GM12874 (cell line): ENCODE data around the gene EEF1AKMT2.

Experiments
- TF ChIP-seq, protein P1 (sequence below): IDR thresholded peaks from 2 replicates; pipeline ENCODE4 v1.5.1; 2011; ENCODE audit warnings: low read depth, mild to moderate bottlenecking, control low read depth, low read length, moderate library complexity; ENCODE audit not compliant: insufficient read depth

EEF1AKMT2 gene

DNA sequence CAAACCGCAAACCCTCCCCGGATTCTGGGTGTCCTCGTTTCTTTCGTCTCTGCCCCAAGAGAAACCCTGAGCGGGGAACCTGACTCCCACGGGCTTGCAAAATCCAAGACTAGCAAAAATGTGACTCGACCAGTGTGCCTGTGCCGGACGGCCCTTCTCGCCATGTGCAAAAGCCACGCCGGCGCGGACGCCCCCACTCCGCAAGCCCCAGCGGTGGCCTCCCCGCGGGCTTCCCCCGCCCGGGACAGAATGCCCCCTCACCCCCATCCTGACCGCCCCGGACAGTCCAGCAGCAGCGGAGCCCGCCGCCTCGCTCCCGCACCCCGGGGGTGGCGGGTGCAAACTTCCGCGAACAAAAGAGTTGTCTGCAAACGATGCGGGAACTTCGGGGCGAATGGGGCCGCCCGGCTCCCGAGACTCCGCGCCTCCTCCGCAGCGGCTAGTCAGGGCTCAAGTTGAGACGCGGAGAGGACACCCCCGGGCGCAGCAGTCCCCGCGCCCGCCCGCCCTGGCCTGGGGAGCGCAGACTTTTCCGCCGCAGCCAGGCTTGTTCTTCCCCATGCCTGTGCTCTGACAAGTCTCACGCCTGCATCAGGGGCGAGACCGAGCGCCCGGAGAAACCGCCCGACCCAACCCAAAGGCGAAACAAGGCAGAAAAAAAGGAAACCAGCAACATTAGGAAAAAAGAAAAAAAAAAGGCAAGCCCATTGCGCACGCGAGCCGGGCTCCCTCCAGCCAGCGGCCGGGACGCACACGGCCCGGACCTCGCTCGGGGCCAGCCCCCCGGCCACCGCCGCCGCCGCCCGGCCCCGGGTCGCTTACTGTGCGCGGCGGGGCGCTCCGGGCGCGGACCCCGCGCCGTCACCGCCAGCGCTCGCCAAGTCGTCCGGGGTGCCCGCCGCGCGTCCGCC, 48.2 kb downstream of the EEF1AKMT2 start:
- TF ChIP-seq, protein P1, sequence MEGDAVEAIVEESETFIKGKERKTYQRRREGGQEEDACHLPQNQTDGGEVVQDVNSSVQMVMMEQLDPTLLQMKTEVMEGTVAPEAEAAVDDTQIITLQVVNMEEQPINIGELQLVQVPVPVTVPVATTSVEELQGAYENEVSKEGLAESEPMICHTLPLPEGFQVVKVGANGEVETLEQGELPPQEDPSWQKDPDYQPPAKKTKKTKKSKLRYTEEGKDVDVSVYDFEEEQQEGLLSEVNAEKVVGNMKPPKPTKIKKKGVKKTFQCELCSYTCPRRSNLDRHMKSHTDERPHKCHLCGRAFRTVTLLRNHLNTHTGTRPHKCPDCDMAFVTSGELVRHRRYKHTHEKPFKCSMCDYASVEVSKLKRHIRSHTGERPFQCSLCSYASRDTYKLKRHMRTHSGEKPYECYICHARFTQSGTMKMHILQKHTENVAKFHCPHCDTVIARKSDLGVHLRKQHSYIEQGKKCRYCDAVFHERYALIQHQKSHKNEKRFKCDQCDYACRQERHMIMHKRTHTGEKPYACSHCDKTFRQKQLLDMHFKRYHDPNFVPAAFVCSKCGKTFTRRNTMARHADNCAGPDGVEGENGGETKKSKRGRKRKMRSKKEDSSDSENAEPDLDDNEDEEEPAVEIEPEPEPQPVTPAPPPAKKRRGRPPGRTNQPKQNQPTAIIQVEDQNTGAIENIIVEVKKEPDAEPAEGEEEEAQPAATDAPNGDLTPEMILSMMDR, result no peak

DNA sequence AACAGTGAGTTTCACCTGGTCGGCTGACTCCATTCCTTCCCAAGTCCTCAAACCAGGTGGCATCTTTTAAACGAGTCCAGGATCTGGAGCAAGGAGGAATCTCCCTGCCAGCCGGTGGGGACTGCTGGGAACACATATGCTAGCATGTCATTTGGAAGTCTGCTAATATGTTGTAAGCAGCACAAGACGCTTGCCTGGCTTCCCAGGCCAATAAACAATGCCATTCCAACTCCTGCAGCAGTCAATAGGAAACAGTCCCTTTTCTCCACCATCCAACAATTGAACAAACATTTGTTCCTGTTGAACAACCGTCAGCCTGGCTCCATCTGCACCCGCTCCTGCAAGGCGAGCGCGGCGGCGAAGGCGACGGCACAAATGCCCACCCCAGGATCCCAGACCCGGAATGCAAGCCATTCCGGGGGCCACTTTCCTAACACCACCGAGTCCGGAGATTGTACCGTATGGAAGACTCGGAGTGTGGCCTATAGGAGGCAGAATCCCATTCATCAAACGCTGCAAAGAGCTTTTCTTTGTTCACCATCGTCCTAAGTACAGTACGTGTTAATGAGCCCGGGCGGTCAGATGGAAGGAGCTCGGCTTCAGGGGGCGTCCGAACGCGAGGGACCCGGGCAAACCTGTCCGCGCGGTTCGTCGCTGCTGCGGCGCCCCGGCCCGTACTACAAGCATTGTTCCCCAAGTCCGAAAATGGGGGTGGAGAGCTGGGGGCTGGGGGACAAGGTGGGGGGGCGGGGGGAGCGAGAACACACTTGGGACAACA, 49.1 kb downstream of the EEF1AKMT2 start:
- TF ChIP-seq, protein P1, result no peak

DNA sequence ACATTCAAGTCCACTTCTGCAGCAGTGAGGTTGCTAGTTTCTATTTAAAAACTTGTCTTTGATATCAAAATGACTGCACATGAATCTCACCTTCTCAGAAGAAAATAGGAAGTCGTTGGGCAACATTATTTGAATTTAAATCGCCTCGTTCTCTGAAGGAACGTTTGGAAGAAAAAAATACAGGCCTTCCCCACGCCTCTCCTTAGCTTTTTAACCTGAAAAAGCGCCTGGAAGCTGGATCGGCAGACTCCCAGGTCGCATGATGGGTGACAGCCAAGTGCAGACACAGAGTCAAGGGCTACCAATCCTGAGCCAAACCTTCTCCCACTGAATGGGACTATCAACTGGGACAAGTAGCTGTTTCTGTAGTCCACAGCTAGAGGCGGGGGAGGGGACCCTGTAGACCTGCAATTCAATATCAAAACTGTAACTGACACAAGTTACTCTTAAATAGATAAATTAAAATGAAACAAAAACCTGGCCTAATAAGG, 49.7 kb downstream of the EEF1AKMT2 start:
- TF ChIP-seq, protein P1, result no peak

DNA sequence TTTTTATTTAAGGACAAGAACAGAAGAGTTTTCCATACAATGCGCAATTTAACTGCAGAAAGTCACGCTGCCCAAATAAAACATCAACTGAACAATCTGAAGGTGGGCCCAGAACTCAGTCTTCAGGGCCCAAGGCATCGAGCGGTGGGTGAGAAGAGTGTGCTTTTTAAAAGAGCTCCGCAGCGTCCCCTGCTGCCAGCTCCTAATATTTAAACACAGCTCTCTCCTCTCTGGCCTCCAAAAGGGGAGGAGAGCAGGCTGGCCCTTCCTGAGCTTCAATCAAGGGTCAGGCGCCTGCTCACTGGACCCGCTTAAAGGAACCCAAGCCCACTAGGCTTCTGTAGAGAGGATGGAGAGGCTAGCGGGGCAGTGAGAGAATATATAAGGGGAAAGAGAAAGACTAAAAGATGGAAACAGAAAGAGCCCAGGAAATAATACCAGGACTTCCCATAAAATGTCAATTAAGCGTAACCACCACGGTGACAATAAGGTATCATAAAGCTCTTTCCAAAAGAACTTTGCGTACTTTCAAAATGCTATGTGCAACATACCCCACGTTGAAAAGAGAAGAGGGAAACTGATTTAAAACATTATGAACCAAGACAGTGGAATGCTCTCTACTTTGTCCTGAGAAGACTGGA, 50.3 kb downstream of the EEF1AKMT2 start:
- TF ChIP-seq, protein P1, result peak; percentile 83

DNA sequence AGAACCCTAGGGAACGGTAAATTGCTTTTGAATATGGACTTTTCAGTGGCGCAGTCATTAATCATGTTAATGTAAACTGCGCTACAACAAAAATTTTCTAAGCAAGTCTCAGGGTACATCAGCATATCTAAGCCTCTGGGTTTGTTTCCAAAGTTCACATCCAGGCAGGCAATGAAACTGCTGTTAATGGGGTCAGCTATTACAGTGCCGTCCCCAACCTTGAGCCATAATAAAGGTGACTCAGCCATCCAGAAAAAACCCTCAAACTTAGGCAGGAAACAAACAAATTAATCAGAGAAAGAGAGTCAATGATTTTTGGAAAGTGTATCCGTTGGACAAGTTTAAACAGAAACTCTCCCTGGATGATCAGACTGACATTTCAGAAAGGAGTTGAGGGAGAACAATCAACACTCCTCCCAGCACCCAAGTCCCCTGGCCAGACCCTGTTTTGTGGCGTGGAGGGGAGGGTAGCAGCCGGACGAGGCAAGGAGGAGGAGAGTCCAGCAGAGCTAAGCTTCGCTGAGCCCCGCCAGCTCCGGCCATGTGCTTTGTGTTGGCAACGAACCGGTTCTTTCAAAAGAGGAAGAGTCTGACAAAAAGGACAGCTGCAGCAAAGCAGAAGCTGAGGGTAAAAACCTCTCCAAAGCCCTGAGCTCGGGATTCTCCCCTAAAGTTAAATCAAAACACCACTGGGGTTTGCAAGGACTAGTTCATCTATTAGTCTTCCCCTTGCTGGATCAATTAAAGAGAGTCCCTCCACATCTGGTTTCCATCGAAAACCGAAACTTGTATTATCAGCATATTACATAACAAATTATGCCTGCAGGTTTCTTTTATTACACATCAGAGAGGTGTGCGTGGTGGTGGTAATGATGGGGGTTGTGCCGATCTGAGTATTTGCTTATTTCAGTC, 51.1 kb downstream of the EEF1AKMT2 start:
- TF ChIP-seq, protein P1, result no peak

DNA sequence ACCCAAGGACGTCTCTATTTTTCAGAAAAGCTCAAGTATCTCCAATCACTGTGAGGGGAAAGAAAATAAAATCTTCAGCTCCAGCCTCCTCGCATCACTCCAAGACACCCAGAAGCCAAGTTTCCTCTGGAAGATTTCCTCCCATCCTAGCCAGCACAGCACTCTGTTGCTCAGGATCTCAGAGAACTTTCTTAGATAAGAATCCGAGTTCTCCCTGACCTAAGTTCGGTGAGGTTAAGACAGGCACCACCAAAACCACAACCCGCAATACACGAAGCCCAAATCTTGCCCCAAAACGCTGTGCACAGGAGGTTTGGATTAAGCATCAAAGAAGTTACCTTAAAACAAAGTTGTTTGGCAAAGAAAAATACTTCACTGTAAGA, 51.7 kb downstream of the EEF1AKMT2 start:
- TF ChIP-seq, protein P1, result no peak
